Caco-2 (cell line): ENCODE results near the gene CD151. TPM values are rescaled to one million over a fixed set of nuclear protein-coding genes. Genes with fewer than 3 reads are reported as not detected.

Experiments
- BruUV-seq: library from RNA; stranded (reverse); fragments of 400-500 nt; replicated peaks from 2 replicates; lab custom pipeline; 2021; lab: Mats Ljungman, UMichigan
- CTCF ChIA-PET: fragments of 300-600 bp; sonication (Branson Sonifier 250); formaldehyde crosslinking; loops from one replicate; lab custom pipeline; 2022; ENCODE audit warnings: antibody characterized with exemption; lab: Charles Lee
- POLR2A ChIA-PET: fragments of 300-600 bp; sonication (Branson Sonifier 250); formaldehyde crosslinking; loops from one replicate; lab custom pipeline; 2022; ENCODE audit warnings: antibody characterized with exemption; lab: Charles Lee
- DNase-seq, 2 experiments: peaks; one replicate each; pipeline versions ENCODE4 v3.0.0 to v3.0.0-alpha.2; 2020 to 2022
- H3K27me3 ChIP-seq: replicated peaks from 2 replicates; pipeline ENCODE4 v1.6.0; 2011; ENCODE audit warnings: low read length; ENCODE audit not compliant: control insufficient read depth, insufficient read depth
- H3K36me3 ChIP-seq: 2 replicates; pipeline ENCODE4 v1.5.1; 2011; ENCODE audit warnings: low read length; ENCODE audit not compliant: control insufficient read depth, insufficient read depth
- H3K4me1 ChIP-seq: fragments of 250-450 bp; sonication (Bioruptor Pico); 2 replicates; pipeline ENCODE4 v1.5.1; 2020; ENCODE audit warnings: mild to moderate bottlenecking
- H3K4me3 ChIP-seq: 2 replicates; pipeline ENCODE4 v1.5.1; 2011; ENCODE audit warnings: low read depth, mild to moderate bottlenecking, control low read depth, low read length
- H3K9me3 ChIP-seq: fragments of 250-450 bp; sonication (Bioruptor Pico); 2 replicates; pipeline ENCODE4 v1.5.1; 2020; ENCODE audit warnings: mild to moderate bottlenecking, moderate library complexity
- H3K27ac Mint-ChIP-seq: one replicate; pipeline ENCODE4 v1.8.0; 2022; ENCODE audit warnings: mixed read lengths; ENCODE audit not compliant: unreplicated experiment
- H3K27me3 Mint-ChIP-seq: one replicate; pipeline ENCODE4 v1.8.0; 2022; ENCODE audit warnings: mixed read lengths; ENCODE audit not compliant: insufficient read depth, unreplicated experiment
- H3K36me3 Mint-ChIP-seq: one replicate; pipeline ENCODE4 v1.8.0; 2022; ENCODE audit warnings: mild to moderate bottlenecking, mixed read lengths; ENCODE audit not compliant: insufficient read depth, unreplicated experiment
- H3K4me1 Mint-ChIP-seq: one replicate; pipeline ENCODE4 v1.8.0; 2022; ENCODE audit warnings: low read depth, mixed read lengths; ENCODE audit not compliant: unreplicated experiment
- H3K4me3 Mint-ChIP-seq: one replicate; pipeline ENCODE4 v1.8.0; 2022; ENCODE audit warnings: mild to moderate bottlenecking, moderate library complexity, mixed read lengths; ENCODE audit not compliant: unreplicated experiment
- H3K9me3 Mint-ChIP-seq: one replicate; pipeline ENCODE4 v1.8.0; 2022; ENCODE audit warnings: mixed read lengths; ENCODE audit not compliant: unreplicated experiment
- intact Hi-C: fragments of 100-400 bp; cut with micrococcal nuclease; formaldehyde crosslinking; loops from one replicate; pipeline ENCODE4 v1.10.0; 2022; ENCODE audit not compliant: unreplicated experiment
- total RNA-seq: library from RNA; stranded (reverse); gene quantifications from 2 replicates; pipeline ENCODE4 v1.2.3, GENCODE V29; 2022
- TF ChIP-seq, protein P1 (sequence below), 2 experiments: fragments of 200-600 bp in 1 of 2; IDR thresholded peaks; 1 replicate in 1 of 2; 2 replicates in 1 of 2; pipeline versions ENCODE4 v1.5.1 to v1.8.0; 2011 to 2022; ENCODE audit warnings: antibody characterized with exemption in 1 of 2, control low read depth in 1 of 2, inconsistent platforms in 1 of 2, low read depth in 1 of 2, low read length in 1 of 2, mild to moderate bottlenecking in 1 of 2, moderate library complexity in 1 of 2; ENCODE audit not compliant: insufficient read depth in 1 of 2, severe bottlenecking in 1 of 2, unreplicated experiment in 1 of 2

The CD151 gene
- total RNA-seq, 1 experiment from 2014 or later: 268 TPM

GRCh38 chr11:858762-859339 is 26.1 kb downstream of the CD151 start:
- Mint-ChIP-seq H3K4me1 (no peaks in the 10 kb centered on the region), H3K4me3 (no peak overlapping the region), H3K27me3 (no peaks in the 10 kb centered on the region), H3K36me3 (peaks cover 64% of the 10 kb centered on the region), H3K27ac (no peak overlapping the region), H3K9me3 (no peaks in the 10 kb centered on the region)
- Histone ChIP-seq H3K36me3 (no peaks in the 10 kb centered on the region; the same call in 1 of the 2 replicates), H3K9me3 (no peaks in the 10 kb centered on the region), H3K4me3 (no peak overlapping the region), H3K4me1 (no peaks in the 10 kb centered on the region), H3K27me3 (no peaks in the 10 kb centered on the region)
- no peak for DNase-seq
- TF ChIP-seq, protein P1, sequence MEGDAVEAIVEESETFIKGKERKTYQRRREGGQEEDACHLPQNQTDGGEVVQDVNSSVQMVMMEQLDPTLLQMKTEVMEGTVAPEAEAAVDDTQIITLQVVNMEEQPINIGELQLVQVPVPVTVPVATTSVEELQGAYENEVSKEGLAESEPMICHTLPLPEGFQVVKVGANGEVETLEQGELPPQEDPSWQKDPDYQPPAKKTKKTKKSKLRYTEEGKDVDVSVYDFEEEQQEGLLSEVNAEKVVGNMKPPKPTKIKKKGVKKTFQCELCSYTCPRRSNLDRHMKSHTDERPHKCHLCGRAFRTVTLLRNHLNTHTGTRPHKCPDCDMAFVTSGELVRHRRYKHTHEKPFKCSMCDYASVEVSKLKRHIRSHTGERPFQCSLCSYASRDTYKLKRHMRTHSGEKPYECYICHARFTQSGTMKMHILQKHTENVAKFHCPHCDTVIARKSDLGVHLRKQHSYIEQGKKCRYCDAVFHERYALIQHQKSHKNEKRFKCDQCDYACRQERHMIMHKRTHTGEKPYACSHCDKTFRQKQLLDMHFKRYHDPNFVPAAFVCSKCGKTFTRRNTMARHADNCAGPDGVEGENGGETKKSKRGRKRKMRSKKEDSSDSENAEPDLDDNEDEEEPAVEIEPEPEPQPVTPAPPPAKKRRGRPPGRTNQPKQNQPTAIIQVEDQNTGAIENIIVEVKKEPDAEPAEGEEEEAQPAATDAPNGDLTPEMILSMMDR (IDR thresholded peaks at IDR 0.05; ENCODE audit: insufficient read depth in 1 of 2, low read depth in 1 of 2, low read length in 1 of 2, severe bottlenecking in 1 of 2, unreplicated experiment in 1 of 2): no peak
- intact Hi-C loops: no loop called here
- CTCF ChIA-PET: no interaction called here
- POLR2A ChIA-PET: no interaction called here
- no TSS peak for BruUV-seq

- Histone ChIP-seq H3K27me3 (no peaks in the 10 kb centered on the region), H3K4me3 (no peak overlapping the region), H3K4me1 (no peaks in the 10 kb centered on the region), H3K36me3 (no peaks in the 10 kb centered on the region; the same call in 1 of the 2 replicates), H3K9me3 (no peaks in the 10 kb centered on the region)
- Mint-ChIP-seq H3K27me3 (no peaks in the 10 kb centered on the region), H3K27ac (no peak overlapping the region), H3K36me3 (peaks cover 65% of the 10 kb centered on the region), H3K4me1 (no peaks in the 10 kb centered on the region), H3K9me3 (no peaks in the 10 kb centered on the region), H3K4me3 (no peak overlapping the region)
- BruUV-seq: no TSS peak
- TF ChIP-seq, protein P1 (IDR thresholded peaks at IDR 0.05; ENCODE audit: insufficient read depth in 1 of 2, low read depth in 1 of 2, low read length in 1 of 2, severe bottlenecking in 1 of 2, unreplicated experiment in 1 of 2): no peak
- intact Hi-C loops: no loop called here
- no peak for DNase-seq
- CTCF ChIA-PET: no interaction called here
- POLR2A ChIA-PET: no interaction called here
These were observed 26.8 kb downstream of the CD151 start for GRCh38 chr11:859394-860131.

- no peaks in the 10 kb centered on the region for H3K9me3 ChIP-seq
- no peaks in the 10 kb centered on the region for H3K27me3 ChIP-seq
- Mint-ChIP-seq H3K27ac (peak overlapping the region; percentile 22), H3K36me3 (peaks cover 74% of the 10 kb centered on the region), H3K4me1 (no peaks in the 10 kb centered on the region), H3K27me3 (no peaks in the 10 kb centered on the region), H3K4me3 (no peak overlapping the region), H3K9me3 (no peaks in the 10 kb centered on the region)
- TF ChIP-seq, protein P1 (IDR thresholded peaks at IDR 0.05; ENCODE audit: insufficient read depth in 1 of 2, low read depth in 1 of 2, low read length in 1 of 2, severe bottlenecking in 1 of 2, unreplicated experiment in 1 of 2): no peak
- no peaks in the 10 kb centered on the region; the same call in 1 of the 2 replicates for H3K36me3 ChIP-seq
- no TSS peak for BruUV-seq
- intact Hi-C loops: no loop called here
- ChIA-PET POLR2A (no interaction called here), CTCF (no interaction called here)
- H3K4me1 ChIP-seq: no peaks in the 10 kb centered on the region
- DNase-seq: no peak
- H3K4me3 ChIP-seq: no peak overlapping the region
These were observed 27.7 kb downstream of the CD151 start for GRCh38 chr11:860234-861104.
